A549 (cell line): Measurements from ENCODE around the gene SRPK2. TPM values are rescaled to one million over a fixed set of nuclear protein-coding genes. Genes with fewer than 3 reads are reported as not detected.
"Not testable (repeated sequence)": the region's sequence is repeated elsewhere in the genome, so short reads cannot be mapped to it uniquely, and the experiment has no call there.

ENCODE experiments used
- ATAC-seq, 2 experiments: fragments of 200-7000 bp in 1 of 2; fragments of >200 bp in 1 of 2; cut with Nextera tagmentation in 1 of 2; cut with Tn5 transposase in 1 of 2; 3 replicates each; pipeline versions ENCODE4 v1.8.0 to v1.9.1; 2018 to 2020; ENCODE audit warnings: mild to moderate bottlenecking in 1 of 2, moderate library complexity in 1 of 2
- CTCF ChIA-PET: fragments of 300-600 bp; sonication (Branson Sonifier 250); formaldehyde crosslinking; extraction: SDS; loops from one replicate; lab custom pipeline; 2021; ENCODE audit warnings: antibody characterized with exemption, inconsistent platforms; lab: Yijun Ruan, JAX
- POLR2A ChIA-PET: fragments of 350-600 bp; formaldehyde crosslinking; extraction: SDS; loops from one replicate; lab custom pipeline; 2021; ENCODE audit warnings: antibody characterized with exemption, inconsistent platforms; lab: Yijun Ruan, JAX
- DNase-seq, 2 experiments: peaks; one replicate each; pipeline versions ENCODE4 v3.0.0 to v3.0.0-alpha.2; 2011 to 2016; ENCODE audit warnings: low read depth in 1 of 2, low spot score in 1 of 2
- FAIRE-seq: peaks from 2 replicates; lab custom pipeline; 2011; peaks lifted over from hg19 to GRCh38; lab: Jason Lieb, UNC
- H3K27ac ChIP-seq, 2 experiments: fragments of >200 bp; sonication (Bioruptor Twin); formaldehyde crosslinking; 3 replicates each; pipeline ENCODE4 v1.5.1; 2016 to 2017
- H3K4me1 ChIP-seq: fragments of >200 bp; sonication (Bioruptor Twin); formaldehyde crosslinking; 3 replicates; pipeline ENCODE4 v1.6.1; 2016
- H3K4me2 ChIP-seq: fragments of >200 bp; sonication (Bioruptor Twin); formaldehyde crosslinking; 3 replicates; pipeline ENCODE4 v1.6.1; 2016
- H3K4me3 ChIP-seq: fragments of >200 bp; sonication (Bioruptor Twin); formaldehyde crosslinking; 3 replicates; pipeline ENCODE4 v1.5.1; 2016
- H3K9me3 ChIP-seq: fragments of >200 bp; sonication (Bioruptor Twin); formaldehyde crosslinking; 3 replicates; pipeline ENCODE4 v1.6.1; 2016
- CEBPB ChIP-seq, 2 experiments: fragments of >200 bp in 1 of 2; sonication (Bioruptor Twin) in 1 of 2; formaldehyde crosslinking in 1 of 2; IDR thresholded peaks; 2 replicates each; pipeline ENCODE4 v1.6.1; 2012 to 2016
- CHD4 ChIP-seq: fragments of 200-600 bp; sonication (generic); IDR thresholded peaks from 2 replicates; pipeline ENCODE4 v1.6.1; 2016; ENCODE audit warnings: antibody characterized with exemption, mild to moderate bottlenecking, borderline replicate concordance
- HEYL ChIP-seq: fragments of 250-450 bp; sonication (Bioruptor Pico); IDR thresholded peaks from 2 replicates; pipeline ENCODE4 v1.8.0; 2021; ENCODE audit warnings: mild to moderate bottlenecking, moderate library complexity
- HOXA7 ChIP-seq: fragments of 250-450 bp; sonication (Bioruptor Pico); IDR thresholded peaks from 2 replicates; pipeline ENCODE4 v1.5.0; 2020; ENCODE audit warnings: mild to moderate bottlenecking, moderate library complexity
- HOXB13 ChIP-seq: fragments of 250-450 bp; sonication (Bioruptor Pico); IDR thresholded peaks from 2 replicates; pipeline ENCODE4 v1.5.0; 2020; ENCODE audit warnings: low read depth, mild to moderate bottlenecking, moderate library complexity
- HOXB5 ChIP-seq: fragments of 250-450 bp; sonication (Bioruptor Pico); IDR thresholded peaks from 2 replicates; pipeline ENCODE4 v1.5.0; 2020; ENCODE audit warnings: mild to moderate bottlenecking, moderate library complexity
- JUN ChIP-seq, 2 experiments: fragments of >200 bp; sonication (Bioruptor Twin); formaldehyde crosslinking; IDR thresholded peaks; 2 replicates in 1 of 2; 3 replicates in 1 of 2; pipeline ENCODE4 v1.6.1; 2016 to 2017
- JUNB ChIP-seq: fragments of >200 bp; sonication (Bioruptor Twin); formaldehyde crosslinking; IDR thresholded peaks from 2 replicates; pipeline ENCODE4 v1.6.1; 2016
- KDM5A ChIP-seq: fragments of 200-600 bp; sonication (generic); IDR thresholded peaks from 2 replicates; pipeline ENCODE4 v1.6.1; 2016; ENCODE audit warnings: antibody characterized with exemption, mild to moderate bottlenecking
- PHF8 ChIP-seq: fragments of 200-600 bp; sonication (generic); IDR thresholded peaks from 2 replicates; pipeline ENCODE4 v1.6.1; 2016; ENCODE audit warnings: low read depth, mild to moderate bottlenecking, antibody characterized with exemption, moderate library complexity, borderline replicate concordance
- POLR2A ChIP-seq: IDR thresholded peaks from 2 replicates; pipeline ENCODE4 v1.6.1; 2012; ENCODE audit warnings: mild to moderate bottlenecking, low read length
- POLR2AphosphoS2 ChIP-seq: conservative IDR thresholded peaks from 2 replicates; pipeline ENCODE4 v1.6.1; 2012; ENCODE audit warnings: low read length, improper control_type of control experiment, inconsistent platforms
- RCOR1 ChIP-seq: fragments of 150-350 bp; IDR thresholded peaks from 2 replicates; pipeline ENCODE4 v1.6.1; 2014; ENCODE audit warnings: antibody characterized with exemption, low read length, low read depth
- RFX5 ChIP-seq: fragments of 450-650 bp; IDR thresholded peaks from 2 replicates; pipeline ENCODE4 v1.7.1; 2014; ENCODE audit warnings: antibody characterized with exemption, mild to moderate bottlenecking, moderate library complexity
- SMC3 ChIP-seq: fragments of >200 bp; sonication (Bioruptor Twin); formaldehyde crosslinking; IDR thresholded peaks from 3 replicates; pipeline ENCODE4 v1.6.1; 2018; ENCODE audit warnings: inconsistent platforms
- SREBF2 ChIP-seq: fragments of 450-650 bp; IDR thresholded peaks from 2 replicates; pipeline ENCODE4 v1.6.1; 2014; ENCODE audit warnings: mild to moderate bottlenecking, moderate library complexity
- ZC3H11A ChIP-seq: fragments of 450-650 bp; IDR thresholded peaks from 2 replicates; pipeline ENCODE4 v1.6.1; 2014; ENCODE audit warnings: antibody characterized with exemption, mild to moderate bottlenecking
- WGBS: methylation state at CpG from one replicate; pipeline ENCODE4 v1.1.6; 2017; ENCODE audit errors: missing lambda C conversion rate; 5-methylcytosine and 5-hydroxymethylcytosine counted together
- polyA minus RNA-seq: library from RNA; depleted of rRNA, polyadenylated mRNA; stranded (reverse); fragments of >200 nt; gene quantifications from 2 replicates; pipeline ENCODE4 v1.2.3, GENCODE V29; 2011; rRNA and poly(A)+ RNA removed
- polyA plus RNA-seq, 4 experiments: library from polyadenylated mRNA; depleted of rRNA in 3 of 4; stranded (reverse); fragments of >200 nt; fragmentation: RNase III in 1 of 4; extraction: RNeasy Plus Mini Kit Qiagen cat#74134 plus additional on column Dnase treatment in 1 of 4; gene quantifications; 2 replicates in 3 of 4; 3 replicates in 1 of 4; pipeline ENCODE4 v1.2.3, GENCODE V29; 2011 to 2017
- TF ChIP-seq, protein P1 (sequence below): fragments of 250-450 bp; sonication (Bioruptor Pico); IDR thresholded peaks from 2 replicates; pipeline ENCODE4 v1.5.0; 2020; ENCODE audit warnings: low read depth, mild to moderate bottlenecking, moderate library complexity
- TF ChIP-seq, protein P2 (sequence below): IDR thresholded peaks from 2 replicates; pipeline ENCODE4 v1.6.1; 2012; ENCODE audit warnings: low read depth, borderline replicate concordance
- TF ChIP-seq, protein P3 (sequence below): fragments of >200 bp; sonication (Bioruptor Twin); formaldehyde crosslinking; IDR thresholded peaks from 3 replicates; pipeline ENCODE4 v1.6.1; 2016
- TF ChIP-seq, protein P4 (sequence below): IDR thresholded peaks from 2 replicates; pipeline ENCODE4 v1.6.1; 2012

Gene SRPK2
- polyA plus RNA-seq (2011; rRNA removed), result 23.0 and 32.5 TPM in 2 replicates
- 5.6 and 7.4 TPM in 2 replicates for polyA plus RNA-seq (2012; cell fraction: cytosol; rRNA removed)
- polyA plus RNA-seq (2012; cell fraction: nucleus; rRNA removed), result 4.9 and 8.7 TPM in 2 replicates
- 29.8 to 32.6 TPM (median 30.9 TPM) in 3 replicates for polyA plus RNA-seq (2017; fragmentation: RNase III; extraction: RNeasy Plus Mini Kit Qiagen cat#74134 plus additional on column Dnase treatment)
- polyA minus RNA-seq, result 23.5 and 24.2 TPM in 2 replicates

DNA sequence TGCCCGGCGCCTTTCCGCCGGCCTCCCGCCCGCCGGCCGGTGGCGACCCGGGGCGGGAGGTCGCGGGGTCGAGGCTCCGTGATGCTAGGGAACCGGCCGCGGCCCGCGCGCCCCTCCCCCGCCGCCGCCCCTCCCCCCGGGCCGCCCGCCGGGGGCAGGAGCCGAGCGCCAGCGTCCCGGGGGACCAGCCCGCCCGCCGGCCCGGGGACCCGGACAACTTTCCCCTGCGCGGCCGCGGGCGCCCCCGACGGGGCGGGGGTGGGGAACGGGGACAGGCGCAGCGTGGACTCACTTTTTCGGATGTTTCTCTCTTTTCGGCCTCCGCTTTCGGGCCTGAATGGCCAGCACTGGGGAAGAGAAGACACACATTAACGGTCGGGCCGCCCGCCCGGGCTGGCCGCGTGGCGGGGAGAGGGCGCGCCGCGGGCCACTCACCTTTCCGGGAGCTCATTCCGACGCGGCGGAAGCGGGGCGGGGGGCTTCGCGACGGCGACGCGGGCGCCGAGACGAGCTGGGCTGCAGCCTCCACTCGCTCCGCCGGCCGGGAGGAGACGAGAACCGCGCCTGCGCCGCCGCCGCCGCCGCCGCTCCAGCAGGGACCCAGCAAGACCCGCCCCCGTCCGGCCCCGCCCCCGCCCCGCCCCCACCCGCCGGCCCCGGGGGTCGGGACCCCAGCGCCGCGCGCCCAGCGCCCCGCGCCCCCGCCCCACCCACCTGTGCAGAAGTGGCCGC is at the start of gene SRPK2:
Gene SRPK2, minus strand, starts transcription at position 566 of the 732 bp plus-strand sequence.
- TF ChIP-seq JUN (IDR thresholded peaks at IDR 0.05), result peak in 1 of 2 experiments; percentile 48; a peak in 2 of 5 replicates
- no peak for TF ChIP-seq POLR2AphosphoS2
- no peak for TF ChIP-seq ZC3H11A
- TF ChIP-seq, protein P1, sequence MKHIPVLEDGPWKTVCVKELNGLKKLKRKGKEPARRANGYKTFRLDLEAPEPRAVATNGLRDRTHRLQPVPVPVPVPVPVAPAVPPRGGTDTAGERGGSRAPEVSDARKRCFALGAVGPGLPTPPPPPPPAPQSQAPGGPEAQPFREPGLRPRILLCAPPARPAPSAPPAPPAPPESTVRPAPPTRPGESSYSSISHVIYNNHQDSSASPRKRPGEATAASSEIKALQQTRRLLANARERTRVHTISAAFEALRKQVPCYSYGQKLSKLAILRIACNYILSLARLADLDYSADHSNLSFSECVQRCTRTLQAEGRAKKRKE (CRISPR knock-in tag), result no peak
- peak; percentile 66 for TF ChIP-seq POLR2A
- no peak for TF ChIP-seq HEYL (CRISPR knock-in tag)
- TF ChIP-seq, protein P2, sequence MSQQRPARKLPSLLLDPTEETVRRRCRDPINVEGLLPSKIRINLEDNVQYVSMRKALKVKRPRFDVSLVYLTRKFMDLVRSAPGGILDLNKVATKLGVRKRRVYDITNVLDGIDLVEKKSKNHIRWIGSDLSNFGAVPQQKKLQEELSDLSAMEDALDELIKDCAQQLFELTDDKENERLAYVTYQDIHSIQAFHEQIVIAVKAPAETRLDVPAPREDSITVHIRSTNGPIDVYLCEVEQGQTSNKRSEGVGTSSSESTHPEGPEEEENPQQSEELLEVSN, result no peak
- TF ChIP-seq, protein P3, sequence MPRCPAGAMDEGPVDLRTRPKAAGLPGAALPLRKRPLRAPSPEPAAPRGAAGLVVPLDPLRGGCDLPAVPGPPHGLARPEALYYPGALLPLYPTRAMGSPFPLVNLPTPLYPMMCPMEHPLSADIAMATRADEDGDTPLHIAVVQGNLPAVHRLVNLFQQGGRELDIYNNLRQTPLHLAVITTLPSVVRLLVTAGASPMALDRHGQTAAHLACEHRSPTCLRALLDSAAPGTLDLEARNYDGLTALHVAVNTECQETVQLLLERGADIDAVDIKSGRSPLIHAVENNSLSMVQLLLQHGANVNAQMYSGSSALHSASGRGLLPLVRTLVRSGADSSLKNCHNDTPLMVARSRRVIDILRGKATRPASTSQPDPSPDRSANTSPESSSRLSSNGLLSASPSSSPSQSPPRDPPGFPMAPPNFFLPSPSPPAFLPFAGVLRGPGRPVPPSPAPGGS, result peak; percentile 68; the same call in 1 of the 3 replicates
- peak; percentile 64 for TF ChIP-seq PHF8
- no peak for TF ChIP-seq JUNB
- TF ChIP-seq, protein P4, sequence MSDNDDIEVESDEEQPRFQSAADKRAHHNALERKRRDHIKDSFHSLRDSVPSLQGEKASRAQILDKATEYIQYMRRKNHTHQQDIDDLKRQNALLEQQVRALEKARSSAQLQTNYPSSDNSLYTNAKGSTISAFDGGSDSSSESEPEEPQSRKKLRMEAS, result 0 out of 2 replicates have a peak, but pooled peaks have one; percentile 2
- WGBS, result no CpG with 5 or more reads among the region's 113 CpGs
- ATAC-seq, result peak; percentile 80 to 84
- Histone ChIP-seq H3K4me3 (peak within 1 kb of the TSS; percentile 89), H3K4me1 (peaks cover 13% of the 10 kb centered on the region), H3K27ac (peak within 1 kb of the TSS; percentile 90 to 98), H3K4me2 (peak within 1 kb of the TSS; percentile 95), H3K9me3 (no peaks in the 10 kb centered on the region)
- FAIRE-seq, result no peak
- CTCF ChIA-PET, result interaction anchor here (0.7 to 1.3 kb wide), 4 partner anchors 12 to 263 kb away, joined by 3 to 5 read pairs (median 4); no protein-coding TSS in a partner anchor
- DNase-seq, result peak; percentile 78 to 81
- POLR2A ChIA-PET, result interaction anchor here (0.7 to 1.7 kb wide), 4 partner anchors 13 to 375 kb away, joined by 3 to 5 read pairs (median 4); no protein-coding TSS in a partner anchor

DNA sequence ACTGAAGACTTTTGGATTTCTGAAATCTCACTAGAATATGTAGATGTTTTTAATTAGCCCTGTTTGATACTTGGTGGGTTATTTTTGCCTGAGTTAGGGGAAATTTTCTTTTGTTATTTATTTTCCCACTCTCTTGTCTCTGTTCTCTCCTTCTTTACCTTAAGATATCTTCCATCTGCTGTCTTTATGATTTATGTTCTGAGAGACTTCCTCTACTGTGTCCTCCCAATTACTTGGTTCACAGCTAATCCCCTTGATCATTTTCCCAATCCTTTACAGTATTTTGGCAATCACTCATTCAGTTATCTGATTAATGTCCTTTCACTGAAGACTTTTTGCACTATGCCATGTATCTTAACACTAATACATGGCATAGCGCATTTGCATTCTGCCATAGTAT is 49.5 kb upstream of the SRPK2 start:
- DNase-seq (no peak), ATAC-seq (no peak), FAIRE-seq (no peak)
- TF ChIP-seq RCOR1, result no peak
- TF ChIP-seq KDM5A, result no peak
- TF ChIP-seq HOXA7 (CRISPR knock-in tag), result no peak
- no peak for TF ChIP-seq CEBPB (IDR thresholded peaks at IDR 0.05)
- no peak for TF ChIP-seq HOXB13
- TF ChIP-seq HOXB5 (CRISPR knock-in tag), result no peak
- TF ChIP-seq CHD4, result no peak
- TF ChIP-seq, protein P2, result no peak
- TF ChIP-seq PHF8, result no peak
- TF ChIP-seq POLR2A, result no peak
- no peak for TF ChIP-seq SMC3
- TF ChIP-seq RFX5, result no peak
- no peak for TF ChIP-seq SREBF2
- TF ChIP-seq ZC3H11A, result no peak
- H3K4me2 ChIP-seq, result no peak overlapping the region
- H3K4me1 ChIP-seq, result peaks cover 7% of the 10 kb centered on the region
- H3K4me3 ChIP-seq, result no peak overlapping the region
- no peaks in the 10 kb centered on the region for H3K9me3 ChIP-seq
- CTCF ChIA-PET, result interaction anchor here (1.1 to 2.5 kb wide), 2 partner anchors 9 to 37 kb away, joined by 4 to 12 read pairs; no protein-coding TSS in a partner anchor
- POLR2A ChIA-PET, result no interaction called here
- 91% methylated on average over 1 of the region's 1 CpG for WGBS
- no peak overlapping the region for H3K27ac ChIP-seq

DNA sequence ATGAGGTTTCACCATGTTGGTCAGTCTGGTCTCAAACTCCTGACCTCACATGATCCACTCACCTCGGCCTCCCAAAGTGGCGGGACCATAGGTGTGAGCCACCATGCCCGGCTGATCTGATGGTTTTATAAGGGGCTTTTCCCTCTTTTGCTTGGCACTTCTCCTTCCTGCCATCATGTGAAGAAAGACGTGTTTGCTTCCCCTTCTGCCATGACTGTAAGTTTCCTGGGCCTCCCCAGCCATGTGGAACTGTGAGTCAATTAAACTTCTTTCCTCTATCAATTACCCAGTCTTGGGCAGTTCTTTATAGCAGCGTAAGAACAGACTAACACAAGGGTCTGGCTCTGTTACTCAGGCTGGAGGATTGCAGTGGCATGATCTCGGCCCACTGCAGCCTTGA is 48.6 kb upstream of the SRPK2 start:
- POLR2A ChIA-PET, H3K4me3 ChIP-seq, ATAC-seq, H3K9me3 ChIP-seq, FAIRE-seq, H3K4me2 ChIP-seq, DNase-seq, H3K4me1 ChIP-seq, H3K27ac ChIP-seq: not testable (repeated sequence)
- 82% methylated on average over 6 of the region's 6 CpGs for WGBS
- CTCF ChIA-PET, result interaction anchor here (0.6 kb wide), 1 partner anchor 47 kb away, joined by 3 read pairs; no protein-coding TSS in a partner anchor
